Heart left ventricle (tissue), 13 donors: ENCODE measurements around the gene RUNX1.

Experiments
- CTCF ChIP-seq, 12 donors: fragments of 200-600 bp; sonication (generic) in 4 of 12; IDR thresholded peaks; one replicate each; pipeline versions ENCODE4 v1.5.0 to v1.8.0; 2018 to 2022; ENCODE audit warnings: antibody characterized with exemption in 12 of 12, mild to moderate bottlenecking in 5 of 12
- POLR2A ChIP-seq, 2 donors: fragments of 450-650 bp; IDR thresholded peaks; one replicate each; pipeline ENCODE4 v1.6.1; 2017; ENCODE audit warnings: antibody characterized with exemption in 2 of 2, mild to moderate bottlenecking in 2 of 2, moderate library complexity in 2 of 2
- donor health status: ischemic (EF 13 %, LVEDD 7.1; RV severe dilation, severe dysfunction).
- donor health status: DM: no; HTN: yes; CAD: no.
- donor health status: DM: no; HTN: no; CAD: no.
- donor health status: ischemic (EF 25% LVEDD 6.9; RV normal size, moderate dysfunction).
- donor health status: ischemic (EF 25% LVEDD 5.7; RV mildly dilated, moderate dysfunction).
- donor health status: ischemic (EF 35%, LVEDD 5.7; RV mildly dilated, moderate dysfunction).
- donor health status: nonischemic (EF 11% LVEDD 7.7; RV severe dilation, severe dysfunction).
- donor health status: DM: yes; HTN: yes; CAD: no.
- donor health status: PGD.
- donor health status: ischemic (EF 29% LVEDD 5.4; RV normal size, mild dysfunction).
- donor health status: nonischemic (EF 23%, LVEDD 6.1; RV moderate dilation, normal function).

GRCh38 chr21:34924194-34924593 is 124.9 kb downstream of the RUNX1 start:
- no peak for TF ChIP-seq POLR2A (IDR thresholded peaks at IDR 0.05)
- no peak for TF ChIP-seq CTCF (IDR thresholded peaks at IDR 0.05)
